ENCODE measurements around the gene LRRC49.

Gene LRRC49

DNA sequence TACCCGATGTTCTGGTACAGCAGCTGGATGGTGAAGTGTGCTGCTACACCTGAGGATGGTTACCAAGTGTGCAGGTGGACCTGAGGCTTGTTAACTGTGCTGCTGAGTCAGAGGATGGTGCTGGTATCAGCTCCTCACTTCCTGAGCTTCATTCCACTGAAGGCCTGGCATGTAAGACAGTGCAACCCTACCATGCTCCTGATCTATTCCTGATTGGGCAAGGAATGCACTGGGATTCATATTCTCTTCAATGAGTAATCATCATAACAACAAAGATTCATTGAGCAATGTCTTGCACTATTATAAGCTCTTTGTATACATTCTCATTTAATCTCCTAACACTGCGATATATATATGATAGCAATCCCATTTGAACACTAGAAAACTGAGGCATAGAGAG, 159.7 kb downstream of the LRRC49 start:
- no peak overlapping the region for H3K4me3 ChIP-seq (replicated peaks; ENCODE audit: low read depth, low read length)
- TF ChIP-seq, protein P1, sequence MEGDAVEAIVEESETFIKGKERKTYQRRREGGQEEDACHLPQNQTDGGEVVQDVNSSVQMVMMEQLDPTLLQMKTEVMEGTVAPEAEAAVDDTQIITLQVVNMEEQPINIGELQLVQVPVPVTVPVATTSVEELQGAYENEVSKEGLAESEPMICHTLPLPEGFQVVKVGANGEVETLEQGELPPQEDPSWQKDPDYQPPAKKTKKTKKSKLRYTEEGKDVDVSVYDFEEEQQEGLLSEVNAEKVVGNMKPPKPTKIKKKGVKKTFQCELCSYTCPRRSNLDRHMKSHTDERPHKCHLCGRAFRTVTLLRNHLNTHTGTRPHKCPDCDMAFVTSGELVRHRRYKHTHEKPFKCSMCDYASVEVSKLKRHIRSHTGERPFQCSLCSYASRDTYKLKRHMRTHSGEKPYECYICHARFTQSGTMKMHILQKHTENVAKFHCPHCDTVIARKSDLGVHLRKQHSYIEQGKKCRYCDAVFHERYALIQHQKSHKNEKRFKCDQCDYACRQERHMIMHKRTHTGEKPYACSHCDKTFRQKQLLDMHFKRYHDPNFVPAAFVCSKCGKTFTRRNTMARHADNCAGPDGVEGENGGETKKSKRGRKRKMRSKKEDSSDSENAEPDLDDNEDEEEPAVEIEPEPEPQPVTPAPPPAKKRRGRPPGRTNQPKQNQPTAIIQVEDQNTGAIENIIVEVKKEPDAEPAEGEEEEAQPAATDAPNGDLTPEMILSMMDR (IDR thresholded peaks at IDR 0.05; ENCODE audit: low read length, missing control alignments) = no peak
- DNase-seq (ENCODE audit: low read depth) = peak; percentile 81

DNA sequence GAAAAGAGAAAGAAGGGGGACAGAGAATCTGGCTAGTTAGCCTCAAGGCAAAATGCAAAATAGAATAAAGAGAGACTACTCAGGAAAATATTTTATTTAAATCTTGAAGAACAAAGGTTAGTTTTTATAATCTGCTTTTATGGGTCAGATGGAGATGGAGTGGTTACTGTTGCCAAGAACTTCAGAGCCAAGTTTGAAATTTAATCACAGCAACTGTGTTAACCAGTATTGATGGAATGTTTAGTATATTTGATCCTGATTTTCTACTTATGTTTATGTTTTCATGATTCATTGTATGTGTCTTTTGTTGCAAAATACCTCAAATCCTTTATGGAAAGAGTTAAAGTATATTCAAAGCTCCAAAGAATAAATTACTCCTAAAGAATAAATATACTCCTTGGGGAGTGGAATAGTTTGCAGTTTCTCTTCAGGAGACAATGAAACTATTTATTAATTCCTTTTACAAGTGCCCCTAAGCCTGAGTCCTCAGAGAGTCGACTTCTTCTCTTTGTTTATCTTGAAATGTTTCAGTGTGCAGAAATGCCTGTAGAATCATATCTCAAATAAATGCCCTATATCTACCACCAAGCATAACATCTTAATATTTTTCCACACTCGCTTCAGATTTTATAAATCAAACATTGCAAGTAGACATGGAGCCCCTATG, 161.8 kb downstream of the LRRC49 start:
- no peak overlapping the region for H3K4me3 ChIP-seq (replicated peaks; ENCODE audit: low read depth, low read length)
- TF ChIP-seq, protein P1 (IDR thresholded peaks at IDR 0.05; ENCODE audit: low read length, missing control alignments) = no peak
- no peak for DNase-seq (ENCODE audit: low read depth)

- TF ChIP-seq, protein P1 (IDR thresholded peaks at IDR 0.05; ENCODE audit: low read length, missing control alignments) = no peak
- DNase-seq (ENCODE audit: low read depth) = peak; percentile 60
- no peak overlapping the region for H3K4me3 ChIP-seq (replicated peaks; ENCODE audit: low read depth, low read length)
Measured at GRCh38 chr15:71055461-71055860, 162.8 kb downstream of the LRRC49 start.

DNA sequence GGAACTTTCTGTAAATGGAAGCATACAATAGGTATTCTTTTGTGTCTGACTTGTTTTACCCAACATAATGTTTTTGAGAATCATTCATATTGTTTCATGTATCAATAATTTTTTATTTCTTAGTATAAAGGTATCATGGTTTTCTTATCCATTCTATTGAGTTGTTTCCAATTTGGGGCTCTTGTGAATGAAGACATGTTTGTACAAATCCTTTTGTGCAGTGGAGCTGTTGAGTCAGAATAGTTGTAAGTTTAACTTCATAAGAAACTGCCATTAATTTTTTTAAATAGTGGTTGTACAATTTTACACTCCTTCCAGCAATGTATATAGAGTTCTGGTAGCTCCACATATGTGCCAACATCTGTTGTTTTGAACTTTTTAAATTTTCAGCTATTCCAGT, 163.5 kb downstream of the LRRC49 start:
- H3K4me3 ChIP-seq (replicated peaks; ENCODE audit: low read depth, low read length) = no peak overlapping the region
- TF ChIP-seq, protein P1 (IDR thresholded peaks at IDR 0.05; ENCODE audit: low read length, missing control alignments) = no peak
- no peak for DNase-seq (ENCODE audit: low read depth)

DNA sequence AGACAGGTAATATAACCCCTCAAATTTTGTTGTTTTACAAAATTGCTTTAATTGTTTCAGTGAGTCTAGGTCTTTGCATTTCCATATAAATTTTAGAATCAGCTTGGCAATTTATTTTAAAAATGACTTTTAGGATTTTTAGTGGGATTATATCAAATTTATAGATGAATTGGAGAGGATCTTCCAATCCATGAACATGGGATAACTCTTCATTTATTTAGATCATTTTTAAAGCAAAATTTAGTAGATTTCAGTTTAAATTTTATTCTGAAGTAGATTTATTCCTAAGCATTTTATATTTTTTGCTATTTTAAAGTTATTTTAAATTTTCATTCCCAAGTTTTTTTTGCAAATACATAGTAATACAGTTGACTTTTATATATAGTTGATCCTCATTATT, 164.5 kb downstream of the LRRC49 start:
- TF ChIP-seq, protein P1 (IDR thresholded peaks at IDR 0.05; ENCODE audit: low read length, missing control alignments) = no peak
- no peak overlapping the region for H3K4me3 ChIP-seq (replicated peaks; ENCODE audit: low read depth, low read length)
- no peak for DNase-seq (ENCODE audit: low read depth)

GRCh38 chr15:71057581-71057980, 165.0 kb downstream of the LRRC49 start:
- no peak overlapping the region for H3K4me3 ChIP-seq (replicated peaks; ENCODE audit: low read depth, low read length)
- TF ChIP-seq, protein P1 (IDR thresholded peaks at IDR 0.05; ENCODE audit: low read length, missing control alignments) = no peak
- DNase-seq (ENCODE audit: low read depth) = no peak

GRCh38 chr15:71060983-71061382, 168.4 kb downstream of the LRRC49 start:
- no peak for DNase-seq (ENCODE audit: low read depth)
- TF ChIP-seq, protein P1 (IDR thresholded peaks at IDR 0.05; ENCODE audit: low read length, missing control alignments) = no peak
- H3K4me3 ChIP-seq (replicated peaks; ENCODE audit: low read depth, low read length) = no peak overlapping the region

All from fibroblast of pulmonary artery (primary cell).